NCI-H460 (cell line): ENCODE results near the gene SOX2. TPM values are rescaled to one million over a fixed set of nuclear protein-coding genes. Genes with fewer than 3 reads are reported as not detected.

Source experiments
- DNase-seq: peaks from one replicate; pipeline ENCODE4 v3.0.0-alpha.2; 2016; ENCODE audit warnings: low read depth; ENCODE audit errors: extremely low read depth
- total RNA-seq: library from RNA; depleted of rRNA; stranded (reverse); fragments of >200 nt; shearing (Covaris generic); gene quantifications from 2 replicates; pipeline ENCODE4 v1.2.3, GENCODE V29; 2014

SOX2 gene
- total RNA-seq, 1 experiment from 2014 or later: not detected

DNA sequence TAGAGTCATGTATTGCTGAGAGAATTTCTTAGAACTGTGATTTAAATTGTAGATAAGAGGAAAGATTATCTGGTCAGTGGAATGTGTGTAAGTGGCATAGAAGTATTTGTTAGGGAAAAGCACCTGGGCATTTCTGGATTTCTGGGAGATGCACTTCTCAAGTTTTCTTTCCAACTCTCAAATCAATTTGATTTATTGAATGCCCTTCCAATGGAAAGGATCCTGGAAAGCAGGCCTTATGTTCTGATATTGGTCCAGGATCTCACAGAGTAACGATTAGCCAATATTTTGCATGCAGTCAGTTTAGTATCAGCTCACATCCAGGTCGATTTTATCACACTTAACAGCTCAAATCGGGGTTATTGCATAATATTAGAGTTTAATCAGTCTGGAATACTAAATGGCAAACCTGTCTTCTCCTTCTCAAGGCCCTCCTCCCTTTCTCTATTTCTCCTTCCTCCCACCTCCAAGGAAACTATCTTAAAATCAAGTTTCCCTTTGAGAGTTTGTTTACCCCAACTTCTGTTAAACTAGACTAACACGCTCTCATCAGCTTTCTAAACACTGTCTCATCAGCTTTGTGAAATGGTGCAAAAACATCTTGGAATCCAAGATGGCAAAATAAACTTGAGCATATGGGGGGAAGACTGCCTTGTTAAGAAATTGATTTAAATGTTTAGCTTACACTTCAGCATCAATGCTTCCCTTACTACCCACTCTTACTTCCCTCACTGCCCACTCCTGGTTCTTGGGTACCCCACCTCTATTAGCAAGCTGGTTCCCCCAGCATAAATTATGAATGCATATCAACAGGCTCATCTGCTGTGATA, 9.5 kb downstream of the SOX2 start:
- no peak for DNase-seq

DNA sequence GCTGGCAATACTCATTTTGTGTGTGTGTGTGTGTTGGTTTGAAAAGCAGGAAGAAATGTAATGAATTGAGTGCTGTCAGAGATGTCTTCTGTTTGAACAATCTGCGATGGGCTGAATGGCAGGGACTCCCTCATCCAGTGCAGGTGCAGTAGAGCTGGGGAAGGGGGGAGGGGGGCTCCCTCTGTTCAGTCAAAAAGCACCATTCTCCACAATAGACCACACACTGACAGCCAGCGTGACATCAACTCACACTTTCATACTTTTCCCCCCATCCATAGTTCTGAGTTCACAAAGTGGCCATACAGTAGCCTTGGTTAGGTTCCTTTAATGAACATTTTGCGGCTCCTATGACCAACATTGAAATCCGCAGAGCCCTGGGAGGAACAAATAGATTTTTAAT, 10.4 kb downstream of the SOX2 start:
- DNase-seq: no peak

DNA sequence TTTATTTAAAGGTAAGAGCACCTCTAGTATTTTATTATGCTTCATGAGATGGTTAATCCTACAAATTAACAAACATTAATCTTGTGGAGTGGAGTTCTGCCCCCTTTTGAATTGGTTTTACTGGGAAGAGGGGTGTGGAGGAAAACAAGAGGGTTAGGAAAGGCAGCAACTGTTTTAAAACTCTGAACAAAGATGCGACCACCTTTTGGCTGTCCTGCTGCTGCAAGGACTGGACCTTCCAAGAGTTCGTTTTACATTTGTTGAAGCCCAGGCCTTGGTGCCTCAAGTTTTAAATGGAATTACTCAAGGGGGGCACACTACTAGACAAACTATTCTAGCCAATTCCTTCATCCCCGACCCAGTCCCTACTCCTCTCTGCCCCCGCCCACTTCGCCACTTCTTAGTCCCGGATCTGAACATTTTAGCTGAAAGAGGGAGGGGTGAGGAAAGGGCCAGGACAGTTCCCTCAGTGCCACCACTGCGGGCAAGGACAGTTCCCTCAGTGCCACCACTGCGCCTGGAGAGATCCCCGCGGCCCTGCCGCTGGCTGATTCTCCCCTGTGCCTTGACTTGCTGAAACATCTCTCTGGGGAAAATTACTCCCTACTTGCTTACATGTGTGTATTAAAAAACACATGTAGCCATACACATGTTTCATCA, 11.2 kb downstream of the SOX2 start:
- no peak for DNase-seq

DNA sequence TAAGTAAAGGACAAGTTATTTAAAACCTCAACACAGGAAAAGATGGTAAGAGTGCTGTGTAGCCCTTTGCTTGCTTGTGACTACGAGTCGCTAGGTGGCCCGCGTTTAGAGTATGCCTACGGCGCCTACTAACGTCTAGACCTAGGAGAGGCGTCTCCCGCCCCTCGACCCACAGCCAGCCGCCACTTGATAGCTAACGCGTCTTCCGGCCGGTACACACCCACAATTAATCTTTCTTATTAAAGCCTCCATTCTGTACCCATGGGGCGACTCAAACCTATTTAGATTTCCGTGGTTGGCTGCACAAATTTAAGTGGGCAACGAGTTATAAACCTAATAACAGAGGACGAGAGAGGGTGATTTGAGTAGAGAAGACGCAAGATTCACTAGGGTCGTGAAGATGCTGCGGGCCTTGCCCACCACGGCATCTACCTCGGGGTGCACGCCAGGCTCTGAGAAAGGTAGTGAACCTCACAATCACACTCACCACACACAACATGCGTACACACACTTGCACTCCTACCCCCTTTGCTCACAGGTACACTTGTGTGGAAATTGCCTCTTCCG, 12.0 kb downstream of the SOX2 start:
- no peak for DNase-seq

DNA sequence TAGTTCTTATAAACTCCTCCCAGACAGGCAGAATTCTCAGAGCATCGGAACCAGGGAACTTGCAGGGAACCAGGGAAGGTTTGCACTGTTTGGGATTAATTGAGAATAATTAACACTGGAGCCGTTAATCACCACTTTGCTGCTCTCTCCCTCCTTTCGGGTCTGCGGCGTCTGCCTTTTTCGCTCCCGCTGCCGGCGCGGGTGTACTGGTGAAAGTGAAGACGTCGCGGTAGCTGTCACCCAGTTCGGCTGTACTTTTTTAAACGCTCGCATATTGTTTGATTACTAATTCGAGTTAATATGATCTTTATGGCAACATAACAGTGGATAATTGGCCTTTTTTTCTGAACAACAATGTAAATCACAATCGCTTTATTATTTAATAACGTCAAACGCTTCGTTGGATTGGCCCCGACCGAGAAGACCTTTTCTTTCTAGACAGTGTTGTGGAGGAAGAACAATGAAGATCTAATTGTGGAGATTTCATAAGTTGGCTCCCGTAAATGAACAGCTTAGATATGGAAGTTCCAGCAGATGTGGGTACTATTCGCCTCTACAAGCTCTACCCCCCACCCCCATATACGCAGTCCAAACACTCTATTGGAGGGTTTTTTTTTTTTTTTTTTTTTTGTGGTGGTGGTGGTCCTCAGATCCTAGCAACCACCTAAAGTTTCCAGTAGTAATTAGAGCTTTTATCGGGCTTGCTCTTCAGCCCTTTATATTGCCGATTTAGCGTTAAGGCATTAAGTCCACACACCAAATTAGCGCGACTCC, 12.7 kb downstream of the SOX2 start:
- no peak for DNase-seq

DNA sequence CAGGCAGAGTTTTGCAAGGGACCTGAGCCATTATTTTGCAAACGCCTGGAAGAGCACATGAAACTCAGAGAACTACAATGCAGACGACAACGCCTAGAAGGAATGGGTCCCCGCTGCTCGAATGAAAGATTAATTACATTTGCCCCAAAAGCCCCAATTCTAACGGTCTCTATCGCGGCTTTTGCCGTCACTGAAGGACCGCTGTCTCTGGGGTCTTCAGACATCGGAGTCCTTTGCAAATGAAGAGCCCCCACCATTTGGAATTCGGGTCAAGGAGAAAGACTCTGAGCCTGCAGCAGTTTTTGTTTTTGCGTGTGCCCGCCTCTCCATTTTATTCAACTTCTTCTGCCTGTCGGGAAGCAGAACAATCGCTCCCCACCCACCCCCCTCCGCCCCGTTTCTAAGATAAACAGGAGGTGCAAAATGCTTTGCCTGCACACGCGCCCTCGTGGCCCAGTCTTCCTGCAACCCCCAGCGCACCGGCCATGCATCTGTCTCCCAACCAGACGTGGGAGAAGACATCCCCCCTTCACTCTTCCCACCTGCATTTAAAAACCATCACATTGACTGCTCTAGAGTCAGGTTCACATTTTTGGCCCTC, 13.5 kb downstream of the SOX2 start:
- no peak for DNase-seq

DNA sequence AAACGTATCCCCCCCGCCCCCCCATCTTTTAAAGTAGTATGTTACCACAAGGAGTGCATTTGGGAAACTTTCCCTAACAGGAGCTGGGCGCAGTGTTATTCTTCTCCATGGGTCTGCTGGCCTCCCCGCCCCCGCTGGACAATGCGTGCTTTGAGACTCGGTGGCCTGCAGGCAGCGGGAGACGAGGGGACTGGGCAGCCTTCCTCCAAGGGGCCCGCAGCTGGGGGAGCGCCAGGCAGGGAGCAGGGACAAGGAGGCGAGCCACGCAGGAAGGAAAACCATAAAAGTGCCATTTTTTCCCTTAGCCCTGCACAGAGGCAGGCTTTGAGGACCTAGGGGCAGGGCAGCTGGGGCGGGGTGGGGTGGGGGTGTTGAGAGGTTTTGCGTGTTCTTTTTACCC, 14.1 kb downstream of the SOX2 start:
- DNase-seq: no peak

DNA sequence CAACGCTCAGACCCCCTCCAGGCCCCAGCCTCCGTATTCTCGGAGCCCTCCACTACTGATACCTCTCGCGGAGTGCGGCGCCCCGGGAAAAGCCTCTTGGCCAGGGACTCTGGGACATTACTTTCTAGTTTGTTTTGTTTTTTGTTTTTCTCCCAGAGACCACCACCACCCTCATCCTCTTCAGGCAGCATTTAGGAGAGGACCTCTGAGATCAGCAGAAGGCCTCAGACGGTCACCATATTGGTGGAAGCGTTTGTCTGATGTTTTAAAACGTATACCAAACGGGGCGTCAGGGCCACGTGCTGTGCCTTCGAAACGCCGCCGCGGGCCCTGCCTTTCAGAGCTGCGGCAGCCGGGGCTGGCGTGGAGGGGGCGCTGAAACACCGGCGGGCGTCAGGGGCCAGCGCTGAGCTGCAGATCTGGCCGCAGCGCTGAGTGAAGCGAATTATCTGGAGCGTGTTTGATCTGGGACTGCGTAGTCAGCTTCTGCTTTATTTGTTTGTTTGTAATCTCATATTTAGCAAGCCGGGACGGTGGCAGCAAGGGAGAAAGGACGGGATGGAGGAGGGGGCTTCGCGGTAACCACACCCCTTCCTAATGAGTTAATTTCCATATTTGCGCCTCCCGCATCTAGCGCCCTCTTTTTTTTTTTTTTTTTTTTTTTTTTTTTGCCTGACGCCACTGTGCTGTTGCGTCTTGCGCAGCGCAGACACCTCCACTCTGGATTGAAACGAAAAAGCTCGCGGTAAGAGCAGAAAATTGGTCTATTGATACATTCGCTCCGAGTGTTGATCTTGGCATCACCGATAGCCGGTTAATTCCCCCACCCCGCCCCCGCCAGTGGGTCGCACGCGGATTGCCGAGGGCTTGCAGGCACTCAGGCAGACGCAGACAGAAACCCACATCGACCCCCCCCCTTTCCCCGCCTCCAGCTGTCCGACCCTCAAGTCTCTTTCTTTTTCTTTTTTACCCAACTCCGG, 14.9 kb downstream of the SOX2 start:
- DNase-seq: no peak

DNA sequence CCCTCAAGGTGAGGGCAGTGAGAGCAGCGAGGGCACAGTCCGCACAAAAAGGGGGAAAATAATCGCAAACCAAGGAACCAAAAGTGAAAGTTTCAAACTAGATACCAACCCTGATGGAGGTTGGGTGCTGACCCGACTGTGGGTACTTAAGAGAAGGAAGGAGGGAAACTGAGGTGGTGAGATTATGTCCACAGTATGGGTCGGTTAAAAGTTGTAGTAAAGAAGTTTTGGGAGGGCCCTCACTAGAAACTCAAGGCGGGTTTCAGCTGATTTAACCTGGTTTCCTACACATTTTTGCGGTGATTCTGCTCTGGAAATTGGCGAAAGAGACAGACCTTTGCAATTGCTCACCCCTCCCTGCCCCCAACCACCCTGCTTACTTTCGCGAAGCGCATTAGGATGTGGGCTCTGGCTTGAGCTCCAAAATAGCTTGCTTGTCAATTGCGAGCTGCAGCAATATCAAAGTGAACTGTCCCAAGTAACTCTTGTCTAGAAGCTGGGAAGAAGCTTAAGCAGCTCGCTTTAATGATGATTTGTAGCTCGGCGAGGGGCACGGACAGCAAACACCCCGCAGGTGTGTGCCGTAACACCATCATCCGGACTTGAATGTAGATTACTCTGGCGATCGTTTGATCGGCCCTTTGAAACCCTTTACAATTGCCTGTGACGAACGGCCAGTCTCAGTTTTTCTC, 15.8 kb downstream of the SOX2 start:
- DNase-seq: no peak

DNA sequence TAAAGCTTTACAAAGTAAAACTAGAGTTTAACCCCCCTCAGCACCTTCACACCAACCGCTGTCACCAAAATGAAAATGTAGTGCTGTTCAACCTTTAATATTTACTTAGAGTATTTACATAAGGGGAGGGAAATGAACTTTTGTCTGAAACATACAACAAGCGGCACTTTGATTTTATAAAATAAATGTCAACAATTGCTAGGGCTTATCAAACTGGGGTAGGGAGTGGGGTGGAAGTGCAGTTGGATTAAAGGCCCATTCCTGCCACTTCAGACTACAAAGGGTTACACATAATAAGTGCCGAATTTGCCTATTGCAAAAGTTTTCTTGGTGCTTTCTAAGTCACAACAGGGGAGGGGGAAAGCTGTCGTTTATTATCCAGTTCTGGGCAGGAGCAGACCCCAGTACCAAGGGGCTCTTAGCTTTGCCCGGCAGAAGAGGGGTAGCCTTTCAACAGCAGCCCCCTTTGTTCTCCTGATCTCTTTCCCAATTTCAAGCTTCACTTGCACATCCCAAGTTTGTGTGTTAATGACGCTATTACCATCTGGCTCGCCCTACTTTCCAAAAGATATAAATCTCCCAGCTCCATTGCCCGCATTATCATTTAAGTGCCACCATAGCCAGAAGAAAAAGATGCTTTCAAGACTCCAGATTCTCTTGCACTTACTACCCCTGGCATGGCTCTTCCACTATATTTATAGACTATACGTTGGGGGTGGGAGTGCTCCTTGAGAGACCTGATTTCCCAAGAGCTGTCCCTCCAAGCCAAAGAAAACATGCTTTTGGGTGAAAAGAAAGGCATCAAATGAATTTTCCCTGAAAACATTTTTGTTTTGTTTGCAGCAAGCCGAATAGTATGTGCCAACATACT, 17.0 kb downstream of the SOX2 start:
- no peak for DNase-seq

DNA sequence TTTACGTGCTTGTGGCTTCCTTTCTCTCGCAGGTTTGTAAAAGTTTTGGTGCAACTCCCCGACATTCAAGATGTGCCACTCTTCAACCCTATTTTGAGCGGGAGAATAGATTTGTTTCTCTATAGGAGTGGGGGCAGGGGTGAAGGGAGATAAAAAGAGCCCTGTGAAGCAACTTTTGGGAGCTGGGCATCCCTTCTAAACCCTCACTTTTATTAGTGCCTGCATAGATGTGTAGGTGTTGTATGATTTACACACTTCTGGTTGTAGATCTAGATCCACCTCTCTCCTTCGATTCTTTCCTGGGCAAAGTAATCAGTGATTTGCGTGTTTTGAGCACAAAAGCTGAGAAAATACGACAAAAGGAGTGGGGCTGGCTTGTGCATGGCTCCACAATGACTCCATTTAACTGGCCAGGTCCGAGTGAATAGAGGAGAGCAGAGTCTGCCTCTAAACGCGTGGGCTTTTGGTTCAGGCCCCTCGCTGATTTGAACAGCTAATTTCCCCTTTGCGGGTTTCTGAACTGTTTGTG, 17.7 kb downstream of the SOX2 start:
- DNase-seq: no peak

DNA sequence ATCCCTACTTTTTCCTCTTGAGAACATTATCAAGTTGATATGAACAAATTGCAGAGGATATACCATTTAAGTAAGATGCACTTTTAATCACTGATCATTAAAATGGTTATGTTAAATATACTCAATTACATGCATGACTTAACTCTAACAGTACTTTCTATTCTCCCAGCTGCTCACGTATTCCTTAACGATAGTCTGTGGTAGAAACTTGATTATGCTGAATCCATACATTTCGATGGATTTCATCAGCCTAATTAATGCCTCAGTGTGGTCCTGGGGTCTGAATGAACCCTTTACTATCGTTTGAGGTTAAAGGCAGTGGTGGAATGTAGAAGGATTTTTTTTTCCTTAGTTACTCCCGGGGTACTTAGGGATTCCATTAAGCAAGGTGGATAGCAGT, 18.6 kb downstream of the SOX2 start:
- DNase-seq: no peak

DNA sequence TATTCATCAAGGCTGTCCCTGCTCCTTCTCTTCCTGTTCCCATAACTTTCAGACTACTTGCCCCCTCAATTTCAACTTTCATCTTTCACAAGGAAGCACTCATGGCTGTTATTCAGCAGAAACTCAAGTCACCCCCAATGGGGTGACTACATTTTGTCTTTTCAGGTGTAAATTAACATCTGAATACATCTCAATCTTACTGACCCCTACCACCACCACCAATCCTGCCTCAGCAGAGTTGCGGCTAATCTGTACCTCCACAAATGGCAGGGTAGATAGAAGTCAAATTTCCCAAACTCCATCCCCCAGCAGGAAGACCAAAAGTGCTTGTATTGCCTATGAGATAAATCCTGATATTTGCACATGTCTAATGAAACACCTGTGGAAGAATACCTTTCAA, 19.2 kb downstream of the SOX2 start:
- no peak for DNase-seq

DNA sequence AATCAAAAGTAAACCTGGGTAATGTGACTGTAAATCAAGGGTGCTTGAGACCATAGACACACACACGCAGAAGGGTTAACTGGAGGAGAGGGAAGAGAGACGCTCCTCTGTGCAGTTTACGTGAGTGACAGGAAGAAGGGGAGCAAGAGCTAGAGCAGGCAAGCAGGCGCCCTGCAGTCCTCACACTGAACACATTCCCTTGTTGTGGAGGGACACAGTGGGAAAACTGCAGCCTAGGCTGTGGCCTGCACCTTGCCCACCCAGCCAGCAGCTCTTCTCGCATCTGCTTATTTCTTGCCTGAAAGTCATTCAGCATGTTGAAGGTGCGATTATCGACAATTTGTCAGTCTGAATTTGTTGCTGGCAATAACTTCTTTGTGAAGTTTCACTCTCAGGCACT, 24.2 kb downstream of the SOX2 start:
- DNase-seq: no peak

DNA sequence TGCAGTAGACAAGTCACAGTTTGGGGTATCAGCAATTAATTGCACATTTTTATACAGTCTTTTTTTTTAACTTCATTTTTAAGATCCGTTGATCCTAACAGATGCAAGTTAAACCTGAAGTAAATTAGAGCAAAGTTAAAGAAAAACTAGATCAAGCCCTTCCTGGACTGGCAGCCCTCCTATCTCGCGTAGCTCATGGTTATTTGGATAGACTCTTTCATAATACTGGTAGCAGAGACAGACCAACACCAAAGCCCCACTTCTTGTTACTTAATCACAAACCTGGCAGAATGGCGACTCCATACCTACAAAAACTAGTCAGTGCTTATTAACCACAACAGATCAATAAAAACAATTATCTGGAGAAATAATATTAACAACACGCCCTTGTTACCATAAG, 26.8 kb downstream of the SOX2 start:
- DNase-seq: no peak

DNA sequence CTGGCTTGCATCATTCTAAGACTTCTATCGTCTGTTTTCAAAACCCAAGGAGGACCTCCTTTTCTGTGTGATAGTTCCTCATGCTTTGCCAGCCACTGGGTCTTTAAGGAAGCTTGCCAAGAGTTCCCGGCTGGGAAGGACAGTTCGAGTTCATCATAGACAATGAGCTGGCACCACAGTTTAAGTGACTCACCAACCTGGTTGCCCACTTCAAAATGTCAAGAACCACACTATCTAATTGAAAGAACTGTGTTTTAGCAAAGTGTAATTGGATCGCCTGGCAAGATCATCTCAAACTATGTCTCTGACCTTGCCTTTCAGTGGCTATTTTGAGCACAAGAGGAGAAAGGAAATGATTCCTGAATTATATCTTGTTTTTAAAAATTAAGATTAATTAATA, 27.9 kb downstream of the SOX2 start:
- no peak for DNase-seq

DNA sequence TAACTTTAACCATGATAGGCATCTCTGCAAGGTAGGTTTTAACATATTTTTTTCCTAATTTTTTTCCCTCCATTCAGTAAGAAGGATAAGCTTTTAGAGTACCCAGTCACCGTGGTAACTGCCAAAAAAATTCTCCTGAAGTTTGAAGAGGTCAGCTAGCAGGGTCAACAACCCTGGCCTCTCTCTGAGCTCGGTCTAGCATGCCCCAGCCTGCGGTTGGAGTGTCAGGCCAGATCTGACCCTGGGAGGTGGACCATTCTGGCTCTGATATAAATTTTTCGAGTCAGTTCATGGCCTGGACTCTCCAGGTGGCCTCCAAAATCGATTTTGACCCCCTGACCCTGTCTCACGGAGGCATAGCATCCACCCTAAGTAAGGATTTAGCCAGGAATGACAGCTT, 29.7 kb downstream of the SOX2 start:
- no peak for DNase-seq

DNA sequence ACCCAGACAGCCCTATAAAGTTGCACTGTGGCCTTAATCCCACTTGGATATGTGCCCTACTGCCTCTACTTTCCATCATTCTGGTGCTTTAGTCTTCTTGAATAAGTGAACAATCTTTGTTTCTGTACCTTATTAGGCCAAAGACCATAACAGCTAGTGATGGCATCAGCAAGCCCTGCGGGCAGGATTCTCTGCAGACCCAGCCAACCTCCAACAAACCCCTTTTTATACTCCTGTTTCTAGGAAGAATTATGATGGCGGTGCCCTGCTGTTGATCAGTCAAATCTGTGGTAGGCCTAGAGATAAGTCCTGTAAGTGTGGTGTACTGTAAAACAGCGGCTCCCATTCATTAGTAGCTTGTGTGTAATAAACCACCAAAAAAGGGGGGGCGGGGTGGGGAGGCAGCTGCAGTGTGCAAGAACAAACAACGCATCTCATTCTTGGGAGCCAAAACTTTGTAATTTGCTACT, 40.5 kb downstream of the SOX2 start:
- DNase-seq: no peak
